Astrocyte (in vitro differentiated cells and primary cell): ENCODE results near the gene MAP3K6. TPM values are rescaled to one million over a fixed set of nuclear protein-coding genes. Genes with fewer than 3 reads are reported as not detected.

Experiments used
- DNase-seq: peaks from one replicate; pipeline ENCODE4 v3.0.0-alpha.2; 2010; ENCODE audit warnings: low read depth
- FAIRE-seq: peaks from 2 replicates; lab custom pipeline; 2011; peaks lifted over from hg19 to GRCh38; lab: Jason Lieb, UNC
- H2AFZ ChIP-seq: 2 replicates; pipeline ENCODE4 v1.6.0; 2012; ENCODE audit warnings: low read depth, low read length, inconsistent platforms
- H3K27ac ChIP-seq: 2 replicates; pipeline ENCODE4 v1.5.1; 2011; ENCODE audit warnings: low read depth, low read length, inconsistent platforms
- H3K27me3 ChIP-seq: 2 replicates; pipeline ENCODE4 v1.6.0; 2011; ENCODE audit warnings: low read length, inconsistent platforms; ENCODE audit not compliant: insufficient read depth
- H3K36me3 ChIP-seq: 2 replicates; pipeline ENCODE4 v1.5.1; 2011; ENCODE audit warnings: low read length, inconsistent platforms; ENCODE audit not compliant: insufficient read depth
- H3K4me1 ChIP-seq: 2 replicates; pipeline ENCODE4 v1.5.1; 2011; ENCODE audit warnings: low read length, inconsistent platforms; ENCODE audit not compliant: insufficient read depth
- H3K4me2 ChIP-seq: 2 replicates; pipeline ENCODE4 v1.6.0; 2012; ENCODE audit warnings: low read length, inconsistent platforms
- H3K4me3 ChIP-seq: 2 replicates; pipeline ENCODE4 v1.5.1; 2011; ENCODE audit warnings: low read depth, mild to moderate bottlenecking, low read length, inconsistent platforms; ENCODE audit not compliant: insufficient read depth
- H3K79me2 ChIP-seq: 2 replicates; pipeline ENCODE4 v1.6.0; 2012; ENCODE audit warnings: mild to moderate bottlenecking, low read length, inconsistent platforms; ENCODE audit not compliant: insufficient read depth
- H3K9ac ChIP-seq: 2 replicates; pipeline ENCODE4 v1.6.0; 2012; ENCODE audit warnings: mild to moderate bottlenecking, low read length, inconsistent platforms
- H3K9me3 ChIP-seq: 2 replicates; pipeline ENCODE4 v1.5.1; 2012; ENCODE audit warnings: low read depth, mild to moderate bottlenecking, low read length, inconsistent platforms; ENCODE audit not compliant: insufficient read depth
- H4K20me1 ChIP-seq: 2 replicates; pipeline ENCODE4 v1.6.0; 2012; ENCODE audit warnings: low read length, inconsistent platforms; ENCODE audit not compliant: insufficient read depth
- H3K27ac Mint-ChIP-seq: one replicate; pipeline ENCODE4 v1.8.0; 2021; ENCODE audit warnings: mild to moderate bottlenecking, mixed read lengths; ENCODE audit not compliant: unreplicated experiment
- H3K27me3 Mint-ChIP-seq: one replicate; pipeline ENCODE4 v1.8.0; 2021; ENCODE audit warnings: low read depth, mixed read lengths; ENCODE audit not compliant: unreplicated experiment
- H3K36me3 Mint-ChIP-seq: one replicate; pipeline ENCODE4 v1.8.0; 2021; ENCODE audit warnings: low read depth, mixed read lengths; ENCODE audit not compliant: unreplicated experiment
- H3K4me1 Mint-ChIP-seq: one replicate; pipeline ENCODE4 v1.8.0; 2021; ENCODE audit warnings: low read depth, mixed read lengths; ENCODE audit not compliant: unreplicated experiment
- H3K4me3 Mint-ChIP-seq: one replicate; pipeline ENCODE4 v1.8.0; 2021; ENCODE audit warnings: mild to moderate bottlenecking, moderate library complexity, mixed read lengths; ENCODE audit not compliant: unreplicated experiment
- H3K9me3 Mint-ChIP-seq: one replicate; pipeline ENCODE4 v1.8.0; 2021; ENCODE audit warnings: mild to moderate bottlenecking, mixed read lengths; ENCODE audit not compliant: unreplicated experiment
- CTCF ChIP-seq: IDR thresholded peaks from 2 replicates; pipeline ENCODE4 v1.5.1; 2011; ENCODE audit warnings: low read depth, mild to moderate bottlenecking, inconsistent platforms, low read length, moderate library complexity; ENCODE audit not compliant: insufficient read depth
- EZH2 ChIP-seq: IDR thresholded peaks from 2 replicates; pipeline ENCODE4 v1.6.1; 2012; ENCODE audit warnings: mild to moderate bottlenecking, low read length, inconsistent platforms; ENCODE audit not compliant: insufficient read depth
- total RNA-seq: library from RNA; stranded (reverse); gene quantifications from 2 replicates; pipeline ENCODE4 v1.2.1, GENCODE V29; 2021

Gene MAP3K6
- total RNA-seq, 1 donor from 2014 or later, result 16.8 TPM

- no peaks in the 10 kb centered on the region for H3K9me3 Mint-ChIP-seq
- no peaks in the 10 kb centered on the region for H3K9me3 ChIP-seq
- no peaks in the 10 kb centered on the region for H3K27me3 Mint-ChIP-seq
- H3K9ac ChIP-seq, result no peak overlapping the region
- H3K79me2 ChIP-seq, result peaks cover 25% of the 10 kb centered on the region
- TF ChIP-seq CTCF (no peak), EZH2 (no peak)
- no peaks in the 10 kb centered on the region for H3K4me1 Mint-ChIP-seq
- no peaks in the 10 kb centered on the region for H3K27me3 ChIP-seq
- H3K4me1 ChIP-seq, result no peaks in the 10 kb centered on the region
- DNase-seq, result no peak
- H3K4me3 ChIP-seq, result no peak overlapping the region
- no peak for FAIRE-seq
- peaks cover 15% of the 10 kb centered on the region for H3K36me3 ChIP-seq
- peaks cover 31% of the 10 kb centered on the region for H4K20me1 ChIP-seq
- H3K4me2 ChIP-seq, result no peak overlapping the region
- no peak overlapping the region for H3K4me3 Mint-ChIP-seq
- no peak overlapping the region for H3K27ac Mint-ChIP-seq
- H3K27ac ChIP-seq, result no peak overlapping the region
- H2AFZ ChIP-seq, result no peak overlapping the region
- peaks cover 15% of the 10 kb centered on the region for H3K36me3 Mint-ChIP-seq
Measured at GRCh38 chr1:27333717-27334279, 33.0 kb downstream of the MAP3K6 start.

GRCh38 chr1:27332536-27333281 is 34.1 kb downstream of the MAP3K6 start:
- Histone ChIP-seq H3K4me3 (no peak overlapping the region), H3K36me3 (peaks cover 18% of the 10 kb centered on the region), H3K9me3 (no peaks in the 10 kb centered on the region), H3K4me1 (no peaks in the 10 kb centered on the region), H3K9ac (no peak overlapping the region), H4K20me1 (peaks cover 42% of the 10 kb centered on the region), H3K27me3 (no peaks in the 10 kb centered on the region), H2AFZ (no peak overlapping the region), H3K79me2 (peaks cover 36% of the 10 kb centered on the region), H3K27ac (no peak overlapping the region), H3K4me2 (no peak overlapping the region)
- no peak overlapping the region for H3K4me3 Mint-ChIP-seq
- peaks cover 15% of the 10 kb centered on the region for H3K36me3 Mint-ChIP-seq
- H3K4me1 Mint-ChIP-seq, result no peaks in the 10 kb centered on the region
- no peaks in the 10 kb centered on the region for H3K9me3 Mint-ChIP-seq
- no peak for FAIRE-seq
- H3K27me3 Mint-ChIP-seq, result no peaks in the 10 kb centered on the region
- TF ChIP-seq CTCF, result peak; percentile 72
- no peak for TF ChIP-seq EZH2
- no peak for DNase-seq
- no peak overlapping the region for H3K27ac Mint-ChIP-seq

GRCh38 chr1:27331922-27332321 is 34.8 kb downstream of the MAP3K6 start:
- H3K4me1 ChIP-seq, result peaks cover 2% of the 10 kb centered on the region
- H3K27me3 Mint-ChIP-seq, result no peaks in the 10 kb centered on the region
- TF ChIP-seq EZH2 (no peak), CTCF (no peak)
- no peak overlapping the region for H2AFZ ChIP-seq
- H3K9me3 Mint-ChIP-seq, result no peaks in the 10 kb centered on the region
- peaks cover 15% of the 10 kb centered on the region for H3K36me3 Mint-ChIP-seq
- H3K9ac ChIP-seq, result no peak overlapping the region
- FAIRE-seq (no peak), DNase-seq (no peak)
- H3K4me1 Mint-ChIP-seq, result peaks cover 1% of the 10 kb centered on the region
- H4K20me1 ChIP-seq, result peaks cover 45% of the 10 kb centered on the region
- H3K79me2 ChIP-seq, result peaks cover 43% of the 10 kb centered on the region
- H3K27ac ChIP-seq, result no peak overlapping the region
- no peak overlapping the region for H3K4me3 ChIP-seq
- no peaks in the 10 kb centered on the region for H3K27me3 ChIP-seq
- no peak overlapping the region for H3K4me2 ChIP-seq
- no peak overlapping the region for H3K27ac Mint-ChIP-seq
- no peak overlapping the region for H3K4me3 Mint-ChIP-seq
- no peaks in the 10 kb centered on the region for H3K9me3 ChIP-seq
- peaks cover 20% of the 10 kb centered on the region for H3K36me3 ChIP-seq
